H1 (cell line): ENCODE data around the gene PIP5K1C. TPM values are rescaled to one million over a fixed set of nuclear protein-coding genes. Genes with fewer than 3 reads are reported as not detected.

ENCODE experiments used
- CTCF ChIA-PET: fragments of 300-600 bp; sonication (Branson Sonifier 250); formaldehyde crosslinking; loops from one replicate; lab custom pipeline; 2021; ENCODE audit not compliant: partially characterized antibody; lab: Charles Lee
- POLR2A ChIA-PET: fragments of 300-600 bp; sonication (Branson Sonifier 250); formaldehyde crosslinking; loops from one replicate; lab custom pipeline; 2021; ENCODE audit warnings: inconsistent platforms; ENCODE audit not compliant: partially characterized antibody; lab: Charles Lee
- DNase-seq, 2 experiments: peaks; one replicate each; pipeline versions ENCODE4 v3.0.0 to v3.0.0-alpha.2; 2010 to 2022; ENCODE audit warnings: low spot score in 2 of 2, low read depth in 1 of 2, mixed read lengths in 1 of 2
- FAIRE-seq: peaks from 2 replicates; lab custom pipeline; 2011; peaks lifted over from hg19 to GRCh38; lab: Jason Lieb, UNC
- H2AFZ ChIP-seq: 2 replicates; pipeline ENCODE4 v1.8.1; 2012; ENCODE audit warnings: low read length, inconsistent platforms
- H2AK5ac ChIP-seq: 2 replicates; pipeline ENCODE4 v1.6.1; 2013; ENCODE audit warnings: low read depth, low read length
- H2BK120ac ChIP-seq: replicated peaks from 2 replicates; pipeline ENCODE3; 2013; ENCODE audit warnings: low read depth, low read length, inconsistent platforms
- H2BK12ac ChIP-seq: 2 replicates; pipeline ENCODE4 v1.6.1; 2013; ENCODE audit warnings: low read depth, low read length
- H2BK15ac ChIP-seq: 2 replicates; pipeline ENCODE4 v1.6.1; 2013; ENCODE audit warnings: low read length
- H2BK20ac ChIP-seq: 2 replicates; pipeline ENCODE4 v1.6.1; 2013; ENCODE audit warnings: low read length
- H2BK5ac ChIP-seq: 2 replicates; pipeline ENCODE4 v1.6.1; 2013; ENCODE audit warnings: low read depth, low read length
- H3K14ac ChIP-seq: 2 replicates; pipeline ENCODE4 v1.6.1; 2013; ENCODE audit warnings: inconsistent platforms; ENCODE audit not compliant: insufficient read length
- H3K18ac ChIP-seq: 2 replicates; pipeline ENCODE4 v1.6.1; 2013; ENCODE audit warnings: low read length; ENCODE audit errors: extremely low read depth
- H3K23ac ChIP-seq: 2 replicates; pipeline ENCODE4 v1.6.1; 2013; ENCODE audit warnings: inconsistent platforms; ENCODE audit not compliant: insufficient read length
- H3K23me2 ChIP-seq: 2 replicates; pipeline ENCODE4 v1.6.1; 2013; ENCODE audit warnings: low read depth, low read length
- H3K27ac ChIP-seq: 2 replicates; pipeline ENCODE4 v1.6.1; 2011; ENCODE audit warnings: low read depth, low read length, inconsistent platforms
- H3K27me3 ChIP-seq, 4 experiments: replicated peaks in 1 of 4; 1 replicate in 1 of 4; 2 replicates in 3 of 4; pipeline versions ENCODE4 v1.6.1 to v1.8.1; 2011 to 2013; ENCODE audit warnings: low read length in 3 of 4, mild to moderate bottlenecking in 3 of 4, inconsistent platforms in 2 of 4, mixed read lengths in 2 of 4, moderate library complexity in 1 of 4; ENCODE audit not compliant: control insufficient read depth in 3 of 4, insufficient read depth in 3 of 4; ENCODE audit errors: extremely low read depth in 1 of 4
- H3K36me3 ChIP-seq, 4 experiments: 2 replicates each; pipeline versions ENCODE4 v1.6.1 to v1.8.1; 2011 to 2013; ENCODE audit warnings: mild to moderate bottlenecking in 4 of 4, low read length in 3 of 4, moderate library complexity in 2 of 4, control low read depth in 1 of 4, inconsistent platforms in 1 of 4; ENCODE audit not compliant: insufficient read depth in 4 of 4, control insufficient read depth in 2 of 4
- H3K4ac ChIP-seq: replicated peaks from 2 replicates; pipeline ENCODE3; 2013; ENCODE audit warnings: low read length, low read depth, mixed read lengths, inconsistent platforms; ENCODE audit not compliant: insufficient read length
- H3K4me1 ChIP-seq, 4 experiments: replicated peaks in 1 of 4; 1 replicate in 1 of 4; 2 replicates in 3 of 4; pipeline versions ENCODE4 v1.6.1 to v1.8.1; 2011 to 2013; ENCODE audit warnings: low read length in 3 of 4, inconsistent platforms in 2 of 4, mixed read lengths in 1 of 4; ENCODE audit not compliant: insufficient read depth in 4 of 4, control insufficient read depth in 3 of 4
- H3K4me2 ChIP-seq, 2 experiments: 2 replicates each; pipeline versions ENCODE4 v1.6.1 to v1.8.1; 2011 to 2013; ENCODE audit warnings: low read depth in 2 of 2, low read length in 2 of 2, control low read depth in 1 of 2, inconsistent platforms in 1 of 2, mild to moderate bottlenecking in 1 of 2; ENCODE audit not compliant: insufficient read depth in 1 of 2
- H3K4me3 ChIP-seq, 4 experiments: fragments of 200-600, 300-600 bp in 1 of 4; sonication (generic), shearing (Covaris generic), sonication (Bioruptor Twin) in 1 of 4; 2 replicates each; pipeline versions ENCODE4 v1.5.1 to v1.8.1; 2011 to 2016; ENCODE audit warnings: low read length in 4 of 4, low read depth in 3 of 4, control low read depth in 2 of 4, inconsistent platforms in 2 of 4, mild to moderate bottlenecking in 2 of 4, mixed read lengths in 1 of 4, moderate library complexity in 1 of 4; ENCODE audit not compliant: insufficient read depth in 2 of 4; ENCODE audit errors: extremely low read depth in 1 of 4
- H3K56ac ChIP-seq: replicated peaks from 2 replicates; pipeline ENCODE3; 2013; ENCODE audit warnings: low read depth, mild to moderate bottlenecking, mixed read lengths, low read length, inconsistent platforms; ENCODE audit not compliant: insufficient read length
- H3K79me1 ChIP-seq: 2 replicates; pipeline ENCODE4 v1.6.1; 2013; ENCODE audit warnings: low read depth, low read length, control low read depth
- H3K79me2 ChIP-seq, 2 experiments: 2 replicates each; pipeline versions ENCODE4 v1.6.1 to v1.8.1; 2012 to 2013; ENCODE audit warnings: low read length in 2 of 2, mild to moderate bottlenecking in 2 of 2, inconsistent platforms in 1 of 2; ENCODE audit not compliant: insufficient read depth in 2 of 2, control insufficient read depth in 1 of 2
- H3K9ac ChIP-seq, 4 experiments: replicated peaks in 1 of 4; 1 replicate in 1 of 4; 2 replicates in 3 of 4; pipeline versions ENCODE4 v1.6.1 to v1.8.1; 2011 to 2013; ENCODE audit warnings: low read depth in 3 of 4, low read length in 3 of 4, control low read depth in 2 of 4, mild to moderate bottlenecking in 2 of 4, moderate library complexity in 2 of 4, inconsistent platforms in 1 of 4; ENCODE audit errors: extremely low read depth in 1 of 4
- H3K9me3 ChIP-seq, 2 experiments: 2 replicates each; pipeline versions ENCODE4 v1.6.1 to v1.8.1; 2012 to 2013; ENCODE audit warnings: mild to moderate bottlenecking in 2 of 2, moderate library complexity in 2 of 2, control low read depth in 1 of 2, inconsistent platforms in 1 of 2, low read depth in 1 of 2, low read length in 1 of 2, mixed read lengths in 1 of 2; ENCODE audit not compliant: insufficient read depth in 2 of 2
- H4K20me1 ChIP-seq, 2 experiments: replicated peaks in 1 of 2; 2 replicates each; pipeline versions ENCODE3 to v1.8.1; 2011 to 2013; ENCODE audit warnings: inconsistent platforms in 2 of 2, low read length in 2 of 2, mild to moderate bottlenecking in 1 of 2; ENCODE audit not compliant: insufficient read depth in 2 of 2, control insufficient read depth in 1 of 2
- H4K5ac ChIP-seq: 2 replicates; pipeline ENCODE4 v1.6.1; 2013; ENCODE audit warnings: low read length, low read depth, mixed read lengths, inconsistent platforms; ENCODE audit not compliant: insufficient read length
- H4K8ac ChIP-seq: 2 replicates; pipeline ENCODE4 v1.8.0; 2013; ENCODE audit warnings: mild to moderate bottlenecking, moderate library complexity, low read length, inconsistent platforms; ENCODE audit not compliant: insufficient read depth; ENCODE audit errors: extremely low read depth
- H4K91ac ChIP-seq: replicated peaks from 2 replicates; pipeline ENCODE3; 2013; ENCODE audit warnings: low read length, mixed read lengths, inconsistent platforms; ENCODE audit not compliant: insufficient read length
- ASH2L ChIP-seq: fragments of 200-600, 300-600 bp; sonication (generic); IDR thresholded peaks from one replicate; pipeline ENCODE4 v1.7.1; 2017; ENCODE audit warnings: low read length
- BCL11A ChIP-seq, 2 experiments: IDR thresholded peaks; one replicate each; pipeline ENCODE4 v1.6.1; 2011; ENCODE audit warnings: low read depth in 2 of 2, low read length in 2 of 2, mild to moderate bottlenecking in 2 of 2
- CREB1 ChIP-seq: IDR thresholded peaks from 2 replicates; pipeline ENCODE4 v1.6.1; 2012; ENCODE audit warnings: inconsistent platforms
- EGR1 ChIP-seq: IDR thresholded peaks from 2 replicates; pipeline ENCODE4 v1.6.1; 2011; ENCODE audit warnings: low read depth, low read length, borderline replicate concordance
- KDM5A ChIP-seq: fragments of 200-600 bp; IDR thresholded peaks from 2 replicates; pipeline ENCODE4 v1.7.1; 2012; ENCODE audit warnings: mild to moderate bottlenecking, low read length, inconsistent platforms, mixed read lengths
- POLR2A ChIP-seq, 2 experiments: IDR thresholded peaks; 1 replicate in 1 of 2; 2 replicates in 1 of 2; pipeline ENCODE4 v1.6.1; 2011; ENCODE audit warnings: low read depth in 2 of 2, low read length in 2 of 2, mild to moderate bottlenecking in 2 of 2; ENCODE audit errors: control extremely low read depth in 1 of 2
- RAD21 ChIP-seq, 2 experiments: IDR thresholded peaks in 1 of 2; conservative IDR thresholded peaks in 1 of 2; 2 replicates each; pipeline ENCODE4 v1.6.1; 2011; ENCODE audit warnings: low read depth in 2 of 2, low read length in 2 of 2, improper control_type of control experiment in 1 of 2, inconsistent platforms in 1 of 2, mild to moderate bottlenecking in 1 of 2, moderate library complexity in 1 of 2
- SIRT6 ChIP-seq: IDR thresholded peaks from one replicate; pipeline ENCODE4 v1.7.1; 2012; ENCODE audit warnings: low read length, inconsistent platforms
- TEAD4 ChIP-seq: IDR thresholded peaks from 2 replicates; pipeline ENCODE4 v1.6.1; 2012; ENCODE audit warnings: low read depth, low read length, inconsistent platforms, mixed read lengths
- WGBS, 2 experiments: shearing (Covaris generic) in 1 of 2; methylation state at CpG; one replicate each; pipeline versions ENCODE4 v1.1.6 to v1.1.7; 2013 to 2015; ENCODE audit warnings: low lambda C conversion rate in 2 of 2, mixed read lengths in 2 of 2, inconsistent platforms in 1 of 2, low coverage in 1 of 2, missing lambda C conversion rate in 1 of 2; ENCODE audit not compliant: insufficient replicate concordance in 2 of 2, insufficient coverage in 1 of 2, insufficient read length in 1 of 2; ENCODE audit errors: extremely low coverage in 1 of 2, missing lambda C conversion rate in 1 of 2; 5-methylcytosine and 5-hydroxymethylcytosine counted together
- polyA plus RNA-seq, 7 experiments: library from polyadenylated mRNA; depleted of rRNA in 3 of 7; stranded (reverse) in 5 of 7; unstranded in 2 of 7; fragments of >200 nt in 5 of 7; fragments of 200-250 nt in 2 of 7; gene quantifications; 1 replicate in 5 of 7; 2 replicates in 1 of 7; 4 replicates in 1 of 7; pipeline versions ENCODE4 v1.2.1 to v1.2.3, GENCODE V29; 2011 to 2013; ENCODE audit warnings: missing spikeins in 2 of 7, mixed read lengths in 2 of 7
- total RNA-seq: library from RNA; stranded (reverse); fragmentation: NEBNext Ultra II Directional; extraction: Animal tissue kit (Norgen Biotek cat#: 25700); gene quantifications from 2 replicates; pipeline ENCODE4 v1.2.1, GENCODE V29; 2021

PIP5K1C gene
- total and polyA plus RNA-seq, 2 of the 8 experiments (the other 6 are each of a cell fraction or from before 2014, with no cell fraction given), result 10.6 to 32.9 TPM

GRCh38 chr19:3658004-3658869 is 42.0 kb downstream of the PIP5K1C start:
- H4K91ac ChIP-seq, result no peak overlapping the region
- H3K27ac ChIP-seq, result no peak overlapping the region
- H3K9me3 ChIP-seq, result no peaks in the 10 kb centered on the region
- no peak overlapping the region for H3K56ac ChIP-seq
- 0 out of 2 replicates have a peak overlapping the region, but pooled peaks have one; percentile 24 for H2BK5ac ChIP-seq
- FAIRE-seq (no peak), DNase-seq (no peak)
- no peak overlapping the region for H3K4me2 ChIP-seq
- no peaks in the 10 kb centered on the region for H3K79me1 ChIP-seq
- no peaks in the 10 kb centered on the region for H3K4me1 ChIP-seq
- H3K27me3 ChIP-seq, result no peaks in the 10 kb centered on the region
- H3K14ac ChIP-seq, result no peak overlapping the region
- H4K20me1 ChIP-seq, result peaks cover 0 to 22% of the 10 kb centered on the region in 2 experiments
- no peaks in the 10 kb centered on the region for H3K23me2 ChIP-seq
- H3K4ac ChIP-seq, result no peak overlapping the region
- ChIA-PET POLR2A (no interaction called here), CTCF (interaction anchor here (1.0 to 2.3 kb wide), 5 partner anchors 9 to 72 kb away, joined by 3 to 8 read pairs (median 6); partner anchors contain the start of genes GIPC3 and TJP3)
- H3K4me3 ChIP-seq, result no peak overlapping the region
- no peak overlapping the region for H2BK12ac ChIP-seq
- no peak overlapping the region for H2AFZ ChIP-seq
- H4K8ac ChIP-seq, result no peak overlapping the region
- no peak overlapping the region for H4K5ac ChIP-seq
- no peak overlapping the region for H2BK20ac ChIP-seq
- H2BK120ac ChIP-seq, result no peak overlapping the region
- no peak overlapping the region for H3K9ac ChIP-seq
- no peaks in the 10 kb centered on the region for H3K79me2 ChIP-seq
- no peak overlapping the region for H2BK15ac ChIP-seq
- no peak overlapping the region for H2AK5ac ChIP-seq
- WGBS, 2 experiments, result 89% methylated on average over 36 of the region's 39 CpGs; no CpG with 5 or more reads in 1 of the 2 experiments
- H3K23ac ChIP-seq, result no peak overlapping the region
- TF ChIP-seq KDM5A (no peak), SIRT6 (no peak), BCL11A (IDR thresholded peaks at IDR 0.05; ENCODE audit: low read depth in 2 of 2, low read length in 2 of 2) (no peak), TEAD4 (no peak), POLR2A (IDR thresholded peaks at IDR 0.05; ENCODE audit: control extremely low read depth in 1 of 2, low read depth in 2 of 2, low read length in 2 of 2) (no peak), EGR1 (no peak), ASH2L (no peak), RAD21 (IDR thresholded peaks at IDR 0.05 in 1 of 2, conservative IDR thresholded peaks at IDR 0.05 in 1 of 2; ENCODE audit: low read depth in 2 of 2, low read length in 2 of 2) (no peak), CREB1 (no peak)
- H3K18ac ChIP-seq, result no peak overlapping the region
- peaks cover 0 to 9% (median 7%) of the 10 kb centered on the region in 4 experiments; a peak in 6 of 8 replicates for H3K36me3 ChIP-seq
